ENCODE data around the gene TNNI3. TPM values are rescaled to one million over a fixed set of nuclear protein-coding genes. Genes with fewer than 3 reads are reported as not detected.
A peak's percentile ranks its signal among the peaks of the same experiment; 100 is the strongest.
"Not testable (repeated sequence)": the region's sequence is repeated elsewhere in the genome, so short reads cannot be mapped to it uniquely, and the experiment has no call there.

The TNNI3 gene
- total RNA-seq (10 to 100 TPM in 1 of 7 donors, 1 to 10 TPM in 1, under 1 TPM in 3, not detected in 2; 0.62 to 10.2 (median 0.87) TPM), polyA plus RNA-seq (10 to 100 TPM in 1 of 2 donors, 1 to 10 TPM in 1; 2.4 to 14.4 TPM)
- long read RNA-seq, donor 1 = 0 reads
- long read RNA-seq, donor 2, transcript TNNI3-208 (2 exons, 525 nt) = minor isoform, 5 of 15 reads
- long read RNA-seq, donor 2, transcript TNNI3-202 (4 exons, 699 nt) = major isoform, 8 of 15 reads
- long read RNA-seq, donor 2, partial matches to known transcripts = 0 of 15 reads
- long read RNA-seq, donor 2, other reads (novel, unspliced or antisense) = 0 of 15 reads
- long read RNA-seq, donor 3 = 0 reads

- Histone ChIP-seq H3K9me3 (no peaks in the 10 kb centered on the region), H3K4me3 (no peak within 1 kb of the TSS), H3K36me3 (no peaks in the 10 kb centered on the region), H3K4me1 (ENCODE audit: insufficient read depth) (peaks cover 3% of the 10 kb centered on the region), H3K27ac (no peak within 1 kb of the TSS), H3K27me3 (peaks cover 4% of the 10 kb centered on the region)
- intact Hi-C loops (cut with DNase I) = no loop called here
- 15 to 29% (median 27%) methylated on average over 38 to 39 of the region's 39 CpGs for WGBS, 3 donors
- DNase-seq = no peak
- TF ChIP-seq POLR2A (IDR thresholded peaks at IDR 0.05) = no peak
- TF ChIP-seq EP300 (IDR thresholded peaks at IDR 0.05) = no peak
- no peak for TF ChIP-seq CTCF (IDR thresholded peaks at IDR 0.05)
Measured at GRCh38 chr19:55157064-55157908, at the start of gene TNNI3. TNNI3 (minus strand) TSS chr19:55157732; CDS start chr19:55157589, 143 bp downstream.

DNA sequence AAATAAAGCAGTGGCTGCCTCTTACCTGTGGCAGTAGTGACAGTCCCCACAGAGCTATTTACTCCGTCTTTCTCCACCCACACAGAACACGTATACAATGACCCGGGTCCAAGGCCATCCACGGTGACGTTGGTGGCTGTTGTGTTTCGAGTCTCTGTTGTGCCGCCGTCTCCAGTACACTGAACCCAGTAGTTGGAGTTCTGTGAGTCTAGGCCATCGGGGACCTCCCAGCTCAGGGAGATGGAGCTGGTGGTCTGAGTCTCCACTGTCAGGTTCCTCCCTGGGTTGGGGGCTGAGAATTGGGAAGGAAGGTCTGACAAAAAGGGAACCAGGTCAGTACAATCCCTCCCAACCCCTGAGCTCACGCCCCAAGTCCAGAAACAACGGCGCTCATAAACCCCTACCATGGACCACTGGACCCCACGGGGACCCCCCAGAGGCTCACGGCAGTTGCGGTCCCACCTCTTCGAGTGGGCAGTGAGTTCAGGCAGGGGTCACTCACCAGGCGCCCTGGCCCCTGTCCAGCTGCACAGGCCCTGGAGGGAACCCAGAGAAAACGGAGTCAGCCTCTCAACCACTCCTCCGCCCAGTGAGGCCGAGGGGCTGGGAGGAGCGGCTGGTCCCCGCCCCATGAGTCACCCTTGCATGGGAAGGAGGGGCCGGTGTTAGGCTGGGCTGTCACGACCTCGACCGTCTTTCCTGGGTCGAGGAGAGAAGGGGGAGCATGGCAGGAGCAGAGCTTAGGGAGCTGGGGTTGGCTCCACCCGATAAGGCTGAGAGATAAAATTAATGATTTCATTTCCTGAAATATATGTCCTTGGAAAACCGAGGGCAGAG, 49.4 kb upstream of the TNNI3 start:
- 14 to 16% (median 15%) methylated on average over 28 to 29 of the region's 29 CpGs for WGBS, 3 donors
- H3K36me3 ChIP-seq = no peaks in the 10 kb centered on the region
- no peaks in the 10 kb centered on the region for H3K27me3 ChIP-seq
- TF ChIP-seq CTCF (IDR thresholded peaks at IDR 0.05) = no peak
- no peak for TF ChIP-seq EP300 (IDR thresholded peaks at IDR 0.05)
- TF ChIP-seq POLR2A (IDR thresholded peaks at IDR 0.05) = no peak
- no peak overlapping the region for H3K27ac ChIP-seq
- intact Hi-C loops (cut with DNase I) = no loop called here
- no peaks in the 10 kb centered on the region for H3K9me3 ChIP-seq
- H3K4me3 ChIP-seq = peak overlapping the region; percentile 26
- H3K4me1 ChIP-seq (ENCODE audit: insufficient read depth) = peaks cover 4% of the 10 kb centered on the region
- DNase-seq = peak; percentile 57 to 82 (median 73)

DNA sequence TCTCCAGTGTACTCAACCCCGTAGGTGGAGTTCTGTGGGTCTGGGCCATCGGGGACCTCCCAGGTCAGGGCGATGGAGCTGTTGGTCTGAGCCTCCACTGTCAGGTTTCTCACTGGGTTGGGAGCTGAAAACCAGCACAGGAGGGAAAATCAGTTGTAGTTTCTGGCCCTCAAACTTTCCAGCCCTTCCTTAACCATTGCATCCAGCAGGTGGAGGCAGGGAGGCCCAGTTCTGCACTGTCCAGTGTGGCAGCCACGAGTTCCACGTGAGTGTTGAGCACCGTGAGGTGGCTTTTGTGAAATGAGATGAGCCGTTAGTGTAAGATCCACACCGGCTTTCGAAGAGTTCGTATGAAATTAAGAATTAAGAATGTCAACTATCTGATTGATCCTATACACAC, 44.7 kb upstream of the TNNI3 start:
- DNase-seq, H3K27ac ChIP-seq: not testable (repeated sequence)

GRCh38 chr19:55199620-55200204, 42.2 kb upstream of the TNNI3 start:
- Histone ChIP-seq H3K4me3 (no peak overlapping the region), H3K4me1 (ENCODE audit: insufficient read depth) (no peaks in the 10 kb centered on the region), H3K27me3 (no peaks in the 10 kb centered on the region), H3K9me3 (no peaks in the 10 kb centered on the region), H3K36me3 (no peaks in the 10 kb centered on the region), H3K27ac (no peak overlapping the region)
- 61 to 73% (median 62%) methylated on average over 5 of the region's 5 CpGs for WGBS, 3 donors
- intact Hi-C loops (cut with DNase I) = no loop called here
- TF ChIP-seq EP300 (IDR thresholded peaks at IDR 0.05) (no peak), POLR2A (IDR thresholded peaks at IDR 0.05) (no peak), CTCF (IDR thresholded peaks at IDR 0.05) (no peak)
- no peak for DNase-seq

More for the DNA sequence above, 44.7 kb upstream of the TNNI3 start:
- intact Hi-C loops (cut with DNase I); H3K4me3 ChIP-seq; H3K4me1 ChIP-seq (ENCODE audit: insufficient read depth); H3K27me3 ChIP-seq; H3K36me3 ChIP-seq; H3K9me3 ChIP-seq: not testable (repeated sequence)
- WGBS, 3 donors = 62 to 70% (median 67%) methylated on average over 10 of the region's 10 CpGs

All from ovary (tissue), 10 donors.